ENCODE data around the gene RAB31. TPM values are rescaled to one million over a fixed set of nuclear protein-coding genes. Genes with fewer than 3 reads are reported as not detected.

RAB31 gene
- polyA plus RNA-seq, 1 donor from 2014 or later, result 16.3 TPM

- H2AFZ ChIP-seq (ENCODE audit: low read depth, low read length), result no peak overlapping the region
- H3K36me3 ChIP-seq (ENCODE audit: insufficient read depth, low read length), result no peaks in the 10 kb centered on the region
- no peaks in the 10 kb centered on the region for H3F3A ChIP-seq (ENCODE audit: insufficient read depth, low read length, poor library complexity, severe bottlenecking)
- no peaks in the 10 kb centered on the region for H4K20me1 ChIP-seq (ENCODE audit: insufficient read depth)
- no peaks in the 10 kb centered on the region for H3K9me2 ChIP-seq (ENCODE audit: insufficient read depth, low read length)
- H3K4me2 ChIP-seq (ENCODE audit: low read length), result no peak overlapping the region
- no peaks in the 10 kb centered on the region for H3K27me3 ChIP-seq (ENCODE audit: insufficient read depth, low read depth, low read length)
- no peaks in the 10 kb centered on the region for H3K79me2 ChIP-seq (replicated peaks; ENCODE audit: insufficient read depth, low read length)
- no peaks in the 10 kb centered on the region for H3K9me3 ChIP-seq (ENCODE audit: low read length)
- H3K27ac ChIP-seq (ENCODE audit: low read length), result no peak overlapping the region
- no peak overlapping the region for H3K9ac ChIP-seq (ENCODE audit: low read length)
- TF ChIP-seq CTCF (IDR thresholded peaks at IDR 0.05; ENCODE audit: poor library complexity, severe bottlenecking), result no peak
- no peak for TF ChIP-seq EP300 (conservative IDR thresholded peaks at IDR 0.05; ENCODE audit: poor library complexity, severe bottlenecking)
- TF ChIP-seq SMC3 (conservative IDR thresholded peaks at IDR 0.05; ENCODE audit: poor library complexity), result no peak
- TF ChIP-seq EZH2 (IDR thresholded peaks at IDR 0.05; ENCODE audit: borderline replicate concordance, insufficient read depth, low read length, poor library complexity, severe bottlenecking), result no peak
- H3K4me3 ChIP-seq (ENCODE audit: low read length), result no peak overlapping the region
Measured at GRCh38 chr18:9683418-9684396, 24.4 kb upstream of the RAB31 start.

- Histone ChIP-seq H3K9me3 (ENCODE audit: low read length) (no peaks in the 10 kb centered on the region), H3K4me2 (ENCODE audit: low read length) (no peak overlapping the region), H3K79me2 (replicated peaks; ENCODE audit: insufficient read depth, low read length) (no peaks in the 10 kb centered on the region), H3K27me3 (ENCODE audit: insufficient read depth, low read depth, low read length) (no peaks in the 10 kb centered on the region), H3K36me3 (ENCODE audit: insufficient read depth, low read length) (no peaks in the 10 kb centered on the region), H3K27ac (ENCODE audit: low read length) (no peak overlapping the region), H4K20me1 (ENCODE audit: insufficient read depth) (no peaks in the 10 kb centered on the region), H3K9me2 (ENCODE audit: insufficient read depth, low read length) (no peaks in the 10 kb centered on the region), H3K9ac (ENCODE audit: low read length) (no peak overlapping the region), H3K4me3 (ENCODE audit: low read length) (no peak overlapping the region), H3F3A (ENCODE audit: insufficient read depth, low read length, poor library complexity, severe bottlenecking) (no peaks in the 10 kb centered on the region), H2AFZ (ENCODE audit: low read depth, low read length) (no peak overlapping the region)
- TF ChIP-seq REST (IDR thresholded peaks at IDR 0.05; ENCODE audit: borderline replicate concordance) (no peak), EP300 (conservative IDR thresholded peaks at IDR 0.05; ENCODE audit: poor library complexity, severe bottlenecking) (no peak), RAD21 (conservative IDR thresholded peaks at IDR 0.05) (no peak), CTCF (IDR thresholded peaks at IDR 0.05; ENCODE audit: poor library complexity, severe bottlenecking) (no peak), SMC3 (conservative IDR thresholded peaks at IDR 0.05; ENCODE audit: poor library complexity) (no peak), EZH2 (IDR thresholded peaks at IDR 0.05; ENCODE audit: borderline replicate concordance, insufficient read depth, low read length, poor library complexity, severe bottlenecking) (no peak), TAF1 (IDR thresholded peaks at IDR 0.05; ENCODE audit: low read depth) (no peak), POLR2AphosphoS5 (IDR thresholded peaks at IDR 0.05) (no peak), MXI1 (conservative IDR thresholded peaks at IDR 0.05; ENCODE audit: poor library complexity, severe bottlenecking) (no peak)
Measured at GRCh38 chr18:9684881-9685614, 23.1 kb upstream of the RAB31 start.

All from neural cell (in vitro differentiated cells).